H1 (cell line): ENCODE results near the gene CACNG8.

ENCODE experiments used
- CTCF ChIP-seq, 3 experiments: IDR thresholded peaks; 1 replicate in 2 of 3; 2 replicates in 1 of 3; pipeline versions ENCODE4 v1.5.1 to v1.6.1; 2011; ENCODE audit warnings: low read length in 3 of 3, mild to moderate bottlenecking in 3 of 3, inconsistent platforms in 2 of 3, low read depth in 1 of 3, moderate library complexity in 1 of 3; ENCODE audit not compliant: insufficient read depth in 1 of 3; ENCODE audit errors: control extremely low read depth in 1 of 3
- EGR1 ChIP-seq: IDR thresholded peaks from 2 replicates; pipeline ENCODE4 v1.6.1; 2011; ENCODE audit warnings: low read depth, low read length, borderline replicate concordance
- EZH2 ChIP-seq: fragments of 200-600 bp; sonication (generic); IDR thresholded peaks from 2 replicates; pipeline ENCODE4 v1.7.1; 2012; ENCODE audit warnings: low read depth, mild to moderate bottlenecking, moderate library complexity, low read length, inconsistent platforms; ENCODE audit not compliant: severe bottlenecking
- MAX ChIP-seq: IDR thresholded peaks from 2 replicates; pipeline ENCODE4 v1.6.1; 2012; ENCODE audit warnings: inconsistent platforms
- NANOG ChIP-seq: IDR thresholded peaks from 2 replicates; pipeline ENCODE4 v1.6.1; 2011; ENCODE audit warnings: low read length, low read depth, mild to moderate bottlenecking, inconsistent platforms; ENCODE audit not compliant: insufficient read depth, poor library complexity, severe bottlenecking
- NRF1 ChIP-seq: IDR thresholded peaks from 2 replicates; pipeline ENCODE4 v1.6.1; 2011; ENCODE audit warnings: mild to moderate bottlenecking, low read depth, low read length, improper control_type of control experiment
- POLR2A ChIP-seq, 2 experiments: IDR thresholded peaks; 1 replicate in 1 of 2; 2 replicates in 1 of 2; pipeline ENCODE4 v1.6.1; 2011; ENCODE audit warnings: low read depth in 2 of 2, low read length in 2 of 2, mild to moderate bottlenecking in 2 of 2; ENCODE audit errors: control extremely low read depth in 1 of 2
- RAD21 ChIP-seq, 2 experiments: IDR thresholded peaks in 1 of 2; conservative IDR thresholded peaks in 1 of 2; 2 replicates each; pipeline ENCODE4 v1.6.1; 2011; ENCODE audit warnings: low read depth in 2 of 2, low read length in 2 of 2, improper control_type of control experiment in 1 of 2, inconsistent platforms in 1 of 2, mild to moderate bottlenecking in 1 of 2, moderate library complexity in 1 of 2
- RFX5 ChIP-seq: IDR thresholded peaks from 2 replicates; pipeline ENCODE4 v1.6.1; 2011; ENCODE audit warnings: low read depth, low read length, improper control_type of control experiment, borderline replicate concordance

- TF ChIP-seq EZH2 (no peak), NANOG (no peak), POLR2A (IDR thresholded peaks at IDR 0.05; ENCODE audit: control extremely low read depth in 1 of 2, low read depth in 2 of 2, low read length in 2 of 2) (no peak), RFX5 (no peak), RAD21 (IDR thresholded peaks at IDR 0.05 in 1 of 2, conservative IDR thresholded peaks at IDR 0.05 in 1 of 2; ENCODE audit: low read depth in 2 of 2, low read length in 2 of 2) (no peak), MAX (no peak), CTCF (IDR thresholded peaks at IDR 0.05; ENCODE audit: control extremely low read depth in 1 of 3, insufficient read depth in 1 of 3, low read depth in 1 of 3, low read length in 3 of 3) (no peak), NRF1 (no peak), EGR1 (no peak)
Measured at GRCh38 chr19:53960886-53961285, 1.9 kb upstream of the CACNG8 start.
